GM18873 (cell line): ENCODE data around the gene C3.
"Not testable (repeated sequence)": the region's sequence is repeated elsewhere in the genome, so short reads cannot be mapped to it uniquely, and the experiment has no call there.

ENCODE experiments used
- ATAC-seq: cut with Tn5 transposase; IDR thresholded peaks from one replicate; pipeline ENCODE4 v1.9.1; 2021; ENCODE audit warnings: mild to moderate bottlenecking, moderate library complexity, moderate number of reproducible peaks; ENCODE audit not compliant: unreplicated experiment, low FRiP score

The C3 gene

GRCh38 chr19:6720369-6721137, at the start of gene C3:
Gene C3, minus strand, starts transcription at chr19:6720650. Its CDS starts 61 bp downstream, at chr19:6720589.
- no peak for ATAC-seq

- no peak for ATAC-seq
Observed at GRCh38 chr19:6769006-6769619, 48.7 kb upstream of the C3 start.

GRCh38 chr19:6768236-6768785, 47.9 kb upstream of the C3 start:
- ATAC-seq: peak; percentile 0

GRCh38 chr19:6767357-6768235, 47.1 kb upstream of the C3 start, which contains the start of gene SH2D3A:
Gene SH2D3A, minus strand, starts transcription at chr19:6767435. Its CDS starts 3,687 bp downstream, at chr19:6763748.
- ATAC-seq: peak; percentile 67

GRCh38 chr19:6767081-6767356, 46.6 kb upstream of the C3 start:
- no peak for ATAC-seq

- ATAC-seq: no peak
Observed at GRCh38 chr19:6766357-6767080, 46.1 kb upstream of the C3 start.

- no peak for ATAC-seq
Observed at GRCh38 chr19:6765738-6766356, 45.4 kb upstream of the C3 start.

GRCh38 chr19:6762253-6762797, 41.9 kb upstream of the C3 start:
- ATAC-seq: not testable (repeated sequence)

- no peak for ATAC-seq
Observed at GRCh38 chr19:6761053-6761676, 40.7 kb upstream of the C3 start.

- no peak for ATAC-seq
Observed at GRCh38 chr19:6760606-6761005, 40.2 kb upstream of the C3 start.

GRCh38 chr19:6754653-6755463, 34.4 kb upstream of the C3 start:
- ATAC-seq: no peak

GRCh38 chr19:6754136-6754535, 33.7 kb upstream of the C3 start:
- no peak for ATAC-seq

GRCh38 chr19:6753178-6754031, 33.0 kb upstream of the C3 start:
- ATAC-seq: peak; percentile 62

GRCh38 chr19:6752256-6753177, 32.1 kb upstream of the C3 start:
- ATAC-seq: no peak

GRCh38 chr19:6751189-6751588, 30.7 kb upstream of the C3 start:
- no peak for ATAC-seq

GRCh38 chr19:6750062-6750461, 29.6 kb upstream of the C3 start:
- no peak for ATAC-seq
